ENCODE measurements around the gene CLSTN1.

CLSTN1 gene

DNA sequence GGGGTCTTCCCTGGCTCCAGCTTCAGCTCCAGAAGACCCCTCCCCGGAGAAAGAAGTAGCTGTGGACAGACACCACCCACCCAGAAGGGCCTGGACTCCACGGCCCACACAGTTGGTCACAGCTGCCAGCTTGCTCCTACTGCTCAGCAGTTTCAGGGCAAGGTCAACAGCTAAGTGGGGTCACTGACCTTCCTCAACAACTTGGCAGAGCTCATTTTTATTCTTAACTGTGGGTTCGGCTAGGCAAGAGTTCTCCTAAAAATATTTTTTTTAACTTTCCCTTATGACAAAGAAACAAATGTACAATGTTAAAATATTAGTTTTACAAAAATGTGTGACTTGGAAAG is 44.5 kb upstream of the CLSTN1 start:
- Histone ChIP-seq H2AK5ac (ENCODE audit: low read depth, low read length) (no peak overlapping the region), H3K23ac (ENCODE audit: low read depth, low read length, poor library complexity) (no peak overlapping the region), H3K79me1 (ENCODE audit: low read depth, low read length) (no peaks in the 10 kb centered on the region), H3K18ac (ENCODE audit: low read length) (no peak overlapping the region), H3K14ac (ENCODE audit: low read length) (no peak overlapping the region), H3K9me3 (replicated peaks in 1 of 2; ENCODE audit: control insufficient read depth in 2 of 2, insufficient read depth in 1 of 2, low read depth in 1 of 2, low read length in 2 of 2) (no peaks in the 10 kb centered on the region), H3K4me2 (ENCODE audit: insufficient read depth, low read length, poor library complexity, severe bottlenecking) (no peak overlapping the region), H2BK120ac (ENCODE audit: low read depth, low read length) (no peak overlapping the region), H3K9ac (ENCODE audit: low read depth, low read length, poor library complexity) (peak overlapping the region; percentile 44), H3K36me3 (replicated peaks in 1 of 2; ENCODE audit: control insufficient read depth in 2 of 2, insufficient read depth in 2 of 2, low read length in 2 of 2) (peaks cover 36 to 40% of the 10 kb centered on the region in 2 donors), H2BK5ac (ENCODE audit: low read length) (no peak overlapping the region), H3K27ac (replicated peaks; ENCODE audit: low read length) (no peak overlapping the region), H3K4me3 (ENCODE audit: low read length in 2 of 2) (no peak overlapping the region), H2BK12ac (ENCODE audit: low read length) (no peak overlapping the region), H4K8ac (ENCODE audit: low read depth, low read length) (no peak overlapping the region), H4K91ac (ENCODE audit: low read depth, low read length, poor library complexity) (no peak overlapping the region), H3K4ac (ENCODE audit: low read length) (no peak overlapping the region), H3K4me1 (ENCODE audit: control insufficient read depth in 2 of 2, insufficient read depth in 1 of 2, low read depth in 1 of 2, low read length in 2 of 2) (no peaks in the 10 kb centered on the region), H3K27me3 (ENCODE audit: control insufficient read depth in 3 of 3, insufficient read depth in 3 of 3, low read depth in 1 of 3, low read length in 3 of 3) (no peaks in the 10 kb centered on the region), H2BK15ac (ENCODE audit: low read length) (no peak overlapping the region), H2AFZ (ENCODE audit: low read length) (no peak overlapping the region)
- no peak for DNase-seq (ENCODE audit: low spot score)
- WGBS, 2 donors (ENCODE audit: extremely low coverage in 2 of 2, insufficient read length in 2 of 2, insufficient replicate concordance in 1 of 2): no CpG with 5 or more reads among the region's 3 CpGs

DNA sequence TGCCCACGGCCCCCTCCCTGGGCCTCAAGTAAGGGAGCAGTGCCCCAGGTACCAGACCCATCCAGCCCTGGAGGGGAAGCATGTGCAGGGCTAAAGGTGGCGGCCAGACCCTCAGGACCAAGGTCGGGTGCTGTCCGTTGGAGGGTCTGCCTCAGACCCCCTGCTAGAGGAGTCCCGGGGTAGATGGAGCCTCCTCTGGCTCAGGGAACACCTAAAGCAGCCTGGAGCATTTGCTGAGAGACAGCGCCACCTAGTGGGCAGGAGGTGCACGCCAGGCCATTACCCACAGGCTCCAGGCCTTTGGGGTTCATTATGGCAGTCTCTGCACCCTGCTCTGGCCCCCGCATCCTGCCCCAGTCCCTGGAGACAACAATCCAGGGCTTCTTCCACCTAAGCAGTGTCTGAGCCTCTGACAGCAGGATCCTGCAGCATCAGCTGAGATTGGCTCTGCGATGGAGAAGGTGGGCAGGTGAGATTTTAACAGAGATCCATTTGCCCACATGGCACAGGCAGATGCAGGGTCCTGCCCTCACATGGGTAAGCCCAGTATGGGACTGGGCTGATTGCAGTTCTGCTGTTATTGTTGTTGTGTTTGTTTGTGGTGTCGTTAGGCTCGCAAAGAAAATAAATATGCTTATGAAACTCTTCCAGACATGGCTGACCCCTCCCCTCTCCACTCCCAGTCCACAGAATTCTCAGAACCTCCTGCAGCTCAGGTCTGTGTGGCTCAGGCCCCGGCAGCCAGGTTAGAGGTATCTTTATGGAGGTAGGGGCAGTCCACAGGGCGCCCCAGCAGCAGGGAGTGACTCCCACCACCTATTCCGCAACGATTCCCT is 43.9 kb upstream of the CLSTN1 start:
- H4K8ac ChIP-seq (ENCODE audit: low read depth, low read length): no peak overlapping the region
- peaks cover 0 to 1% of the 10 kb centered on the region in 2 donors for H3K4me1 ChIP-seq (ENCODE audit: control insufficient read depth in 2 of 2, insufficient read depth in 1 of 2, low read depth in 1 of 2, low read length in 2 of 2)
- H3K79me1 ChIP-seq (ENCODE audit: low read depth, low read length): peaks cover 1% of the 10 kb centered on the region
- H3K18ac ChIP-seq (ENCODE audit: low read length): no peak overlapping the region
- no peak overlapping the region for H2AFZ ChIP-seq (ENCODE audit: low read length)
- WGBS, 2 donors (ENCODE audit: extremely low coverage in 2 of 2, insufficient read length in 2 of 2, insufficient replicate concordance in 1 of 2): no CpG with 5 or more reads among the region's 15 CpGs
- H3K4me3 ChIP-seq (ENCODE audit: low read length in 2 of 2): no peak overlapping the region
- H3K4me2 ChIP-seq (ENCODE audit: insufficient read depth, low read length, poor library complexity, severe bottlenecking): no peak overlapping the region
- no peak overlapping the region for H2BK120ac ChIP-seq (ENCODE audit: low read depth, low read length)
- peak overlapping the region; percentile 83 for H2AK5ac ChIP-seq (ENCODE audit: low read depth, low read length)
- no peak overlapping the region for H2BK15ac ChIP-seq (ENCODE audit: low read length)
- H3K27me3 ChIP-seq (ENCODE audit: control insufficient read depth in 3 of 3, insufficient read depth in 3 of 3, low read depth in 1 of 3, low read length in 3 of 3): no peaks in the 10 kb centered on the region
- H3K9ac ChIP-seq (ENCODE audit: low read depth, low read length, poor library complexity): peak overlapping the region; percentile 44
- H3K27ac ChIP-seq (replicated peaks; ENCODE audit: low read length): no peak overlapping the region
- H3K4ac ChIP-seq (ENCODE audit: low read length): no peak overlapping the region
- no peaks in the 10 kb centered on the region for H3K9me3 ChIP-seq (replicated peaks in 1 of 2; ENCODE audit: control insufficient read depth in 2 of 2, insufficient read depth in 1 of 2, low read depth in 1 of 2, low read length in 2 of 2)
- DNase-seq (ENCODE audit: low spot score): peak; percentile 80
- peaks cover 36 to 40% of the 10 kb centered on the region in 2 donors for H3K36me3 ChIP-seq (replicated peaks in 1 of 2; ENCODE audit: control insufficient read depth in 2 of 2, insufficient read depth in 2 of 2, low read length in 2 of 2)
- H2BK12ac ChIP-seq (ENCODE audit: low read length): no peak overlapping the region
- peak overlapping the region; percentile 44 for H3K23ac ChIP-seq (ENCODE audit: low read depth, low read length, poor library complexity)
- no peak overlapping the region for H2BK5ac ChIP-seq (ENCODE audit: low read length)
- no peak overlapping the region for H4K91ac ChIP-seq (ENCODE audit: low read depth, low read length, poor library complexity)
- H3K14ac ChIP-seq (ENCODE audit: low read length): no peak overlapping the region

DNA sequence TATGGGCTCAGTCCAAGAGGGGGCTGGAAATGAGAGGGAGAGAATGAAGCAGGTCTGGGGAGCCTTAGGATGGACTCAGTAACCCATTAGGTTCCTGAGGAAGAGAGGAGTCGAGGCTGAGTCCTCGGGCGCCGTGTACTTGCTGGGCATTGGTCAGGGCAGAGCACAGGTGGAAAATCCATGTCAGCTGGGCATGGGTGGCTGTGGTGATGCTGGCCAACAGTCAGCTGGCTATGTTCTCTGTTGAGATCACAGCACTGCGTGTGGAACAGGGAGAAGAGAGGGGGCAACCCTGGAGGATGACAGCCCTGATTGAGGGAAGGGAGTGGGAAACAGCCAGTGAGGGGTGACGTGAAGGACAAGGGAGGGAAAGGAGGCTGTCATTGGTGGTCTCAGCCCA is 43.1 kb upstream of the CLSTN1 start:
- no peak overlapping the region for H3K27ac ChIP-seq (replicated peaks; ENCODE audit: low read length)
- H3K4me3 ChIP-seq (ENCODE audit: low read length in 2 of 2): peak overlapping the region in 1 of 2 donors; percentile 4
- no peak overlapping the region for H3K23ac ChIP-seq (ENCODE audit: low read depth, low read length, poor library complexity)
- no peak overlapping the region for H3K14ac ChIP-seq (ENCODE audit: low read length)
- H3K9me3 ChIP-seq (replicated peaks in 1 of 2; ENCODE audit: control insufficient read depth in 2 of 2, insufficient read depth in 1 of 2, low read depth in 1 of 2, low read length in 2 of 2): no peaks in the 10 kb centered on the region
- H3K4me1 ChIP-seq (ENCODE audit: control insufficient read depth in 2 of 2, insufficient read depth in 1 of 2, low read depth in 1 of 2, low read length in 2 of 2): peaks cover 0 to 2% of the 10 kb centered on the region in 2 donors
- no peak overlapping the region for H2BK15ac ChIP-seq (ENCODE audit: low read length)
- no peak overlapping the region for H4K91ac ChIP-seq (ENCODE audit: low read depth, low read length, poor library complexity)
- H3K4ac ChIP-seq (ENCODE audit: low read length): no peak overlapping the region
- H3K18ac ChIP-seq (ENCODE audit: low read length): no peak overlapping the region
- no peak overlapping the region for H4K8ac ChIP-seq (ENCODE audit: low read depth, low read length)
- WGBS, 2 donors (ENCODE audit: extremely low coverage in 2 of 2, insufficient read length in 2 of 2, insufficient replicate concordance in 1 of 2): no CpG with 5 or more reads among the region's 6 CpGs
- peaks cover 34 to 35% of the 10 kb centered on the region in 2 donors for H3K36me3 ChIP-seq (replicated peaks in 1 of 2; ENCODE audit: control insufficient read depth in 2 of 2, insufficient read depth in 2 of 2, low read length in 2 of 2)
- H2BK5ac ChIP-seq (ENCODE audit: low read length): no peak overlapping the region
- H3K27me3 ChIP-seq (ENCODE audit: control insufficient read depth in 3 of 3, insufficient read depth in 3 of 3, low read depth in 1 of 3, low read length in 3 of 3): no peaks in the 10 kb centered on the region
- H3K79me1 ChIP-seq (ENCODE audit: low read depth, low read length): peaks cover 2% of the 10 kb centered on the region
- no peak for DNase-seq (ENCODE audit: low spot score)
- no peak overlapping the region for H3K4me2 ChIP-seq (ENCODE audit: insufficient read depth, low read length, poor library complexity, severe bottlenecking)
- H2BK12ac ChIP-seq (ENCODE audit: low read length): no peak overlapping the region
- H3K9ac ChIP-seq (ENCODE audit: low read depth, low read length, poor library complexity): peak overlapping the region; percentile 51
- H2BK120ac ChIP-seq (ENCODE audit: low read depth, low read length): no peak overlapping the region
- peak overlapping the region; percentile 83 for H2AK5ac ChIP-seq (ENCODE audit: low read depth, low read length)
- no peak overlapping the region for H2AFZ ChIP-seq (ENCODE audit: low read length)

DNA sequence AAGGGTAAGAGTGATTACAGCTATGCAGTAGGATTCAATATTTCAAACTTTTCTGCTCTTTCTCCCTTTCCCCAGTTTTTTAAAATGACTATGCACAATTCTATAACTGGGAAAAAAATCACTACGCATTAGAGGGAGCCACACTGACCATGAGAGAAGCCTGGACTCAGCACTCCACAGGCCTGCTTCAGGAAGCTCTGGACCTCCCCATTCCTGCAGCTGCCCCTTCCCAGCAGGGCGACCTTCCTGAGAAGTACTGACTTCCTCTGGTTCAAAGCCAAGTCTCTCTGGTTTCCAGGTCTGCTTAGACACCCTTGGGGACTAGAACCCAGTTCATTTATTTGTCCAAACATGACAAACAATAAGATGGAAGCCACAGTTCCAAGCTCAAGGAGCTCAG is 42.0 kb upstream of the CLSTN1 start:
- H3K18ac ChIP-seq (ENCODE audit: low read length): peak overlapping the region; percentile 29
- WGBS, 2 donors (ENCODE audit: extremely low coverage in 2 of 2, insufficient read length in 2 of 2, insufficient replicate concordance in 1 of 2): no CpG with 5 or more reads among the region's 2 CpGs
- H3K36me3 ChIP-seq (replicated peaks in 1 of 2; ENCODE audit: control insufficient read depth in 2 of 2, insufficient read depth in 2 of 2, low read length in 2 of 2): peaks cover 24 to 28% of the 10 kb centered on the region in 2 donors
- no peak overlapping the region for H3K27ac ChIP-seq (replicated peaks; ENCODE audit: low read length)
- H2BK15ac ChIP-seq (ENCODE audit: low read length): no peak overlapping the region
- no peak for DNase-seq (ENCODE audit: low spot score)
- H4K91ac ChIP-seq (ENCODE audit: low read depth, low read length, poor library complexity): no peak overlapping the region
- H3K14ac ChIP-seq (ENCODE audit: low read length): no peak overlapping the region
- no peak overlapping the region for H3K4me2 ChIP-seq (ENCODE audit: insufficient read depth, low read length, poor library complexity, severe bottlenecking)
- no peak overlapping the region for H3K23ac ChIP-seq (ENCODE audit: low read depth, low read length, poor library complexity)
- no peak overlapping the region for H3K9ac ChIP-seq (ENCODE audit: low read depth, low read length, poor library complexity)
- peaks cover 0 to 5% of the 10 kb centered on the region in 2 donors for H3K4me1 ChIP-seq (ENCODE audit: control insufficient read depth in 2 of 2, insufficient read depth in 1 of 2, low read depth in 1 of 2, low read length in 2 of 2)
- peaks cover 2% of the 10 kb centered on the region for H3K79me1 ChIP-seq (ENCODE audit: low read depth, low read length)
- H2BK120ac ChIP-seq (ENCODE audit: low read depth, low read length): no peak overlapping the region
- H2AFZ ChIP-seq (ENCODE audit: low read length): no peak overlapping the region
- H3K4me3 ChIP-seq (ENCODE audit: low read length in 2 of 2): no peak overlapping the region
- no peaks in the 10 kb centered on the region for H3K9me3 ChIP-seq (replicated peaks in 1 of 2; ENCODE audit: control insufficient read depth in 2 of 2, insufficient read depth in 1 of 2, low read depth in 1 of 2, low read length in 2 of 2)
- no peak overlapping the region for H2BK5ac ChIP-seq (ENCODE audit: low read length)
- no peak overlapping the region for H2BK12ac ChIP-seq (ENCODE audit: low read length)
- no peaks in the 10 kb centered on the region for H3K27me3 ChIP-seq (ENCODE audit: control insufficient read depth in 3 of 3, insufficient read depth in 3 of 3, low read depth in 1 of 3, low read length in 3 of 3)
- H4K8ac ChIP-seq (ENCODE audit: low read depth, low read length): no peak overlapping the region
- H3K4ac ChIP-seq (ENCODE audit: low read length): no peak overlapping the region
- H2AK5ac ChIP-seq (ENCODE audit: low read depth, low read length): no peak overlapping the region

Data from neuronal stem cell (in vitro differentiated cells).